ENCODE measurements around the gene MS4A8.

Gene MS4A8

GRCh38 chr11:60765355-60765754 is 65.9 kb downstream of the MS4A8 start:
- DNase-seq = no peak

All from activated gamma-delta T cell treated with Interleukin-2 at 50 U/mL for 16 hours (primary cell).